ENCODE data around the gene TRIP12. TPM values are rescaled to one million over a fixed set of nuclear protein-coding genes. Genes with fewer than 3 reads are reported as not detected.
A peak's percentile ranks its signal among the peaks of the same experiment; 100 is the strongest.

The TRIP12 gene
- total RNA-seq, 1 donor from 2014 or later = 363 TPM

- Mint-ChIP-seq H3K4me1 (ENCODE audit: unreplicated experiment) (peaks cover 28% of the 10 kb centered on the region), H3K36me3 (ENCODE audit: low read depth, unreplicated experiment) (peaks cover 15% of the 10 kb centered on the region), H3K27me3 (ENCODE audit: unreplicated experiment) (peaks cover 19% of the 10 kb centered on the region), H3K27ac (ENCODE audit: unreplicated experiment) (peak overlapping the region; percentile 98), H3K4me3 (ENCODE audit: unreplicated experiment) (peak overlapping the region; percentile 100), H3K9me3 (ENCODE audit: unreplicated experiment) (no peaks in the 10 kb centered on the region)
- peak; percentile 63 for DNase-seq (ENCODE audit: low spot score)
- TF ChIP-seq CTCF (IDR thresholded peaks at IDR 0.05; ENCODE audit: unreplicated experiment) = no peak
Observed at GRCh38 chr2:229921101-229921891, 513 bp downstream of the TRIP12 start.

- H3K4me1 Mint-ChIP-seq (ENCODE audit: unreplicated experiment) = peaks cover 28% of the 10 kb centered on the region
- TF ChIP-seq CTCF (IDR thresholded peaks at IDR 0.05; ENCODE audit: unreplicated experiment) = no peak
- H3K4me3 Mint-ChIP-seq (ENCODE audit: unreplicated experiment) = peak overlapping the region; percentile 100
- H3K27ac Mint-ChIP-seq (ENCODE audit: unreplicated experiment) = peak overlapping the region; percentile 98
- H3K27me3 Mint-ChIP-seq (ENCODE audit: unreplicated experiment) = peaks cover 19% of the 10 kb centered on the region
- peaks cover 15% of the 10 kb centered on the region for H3K36me3 Mint-ChIP-seq (ENCODE audit: low read depth, unreplicated experiment)
- no peaks in the 10 kb centered on the region for H3K9me3 Mint-ChIP-seq (ENCODE audit: unreplicated experiment)
- DNase-seq (ENCODE audit: low spot score) = peak; percentile 12
Observed at GRCh38 chr2:229920011-229920641, 1.7 kb downstream of the TRIP12 start.

GRCh38 chr2:229917793-229918192 is 4.0 kb downstream of the TRIP12 start:
- Mint-ChIP-seq H3K9me3 (ENCODE audit: unreplicated experiment) (no peaks in the 10 kb centered on the region), H3K27me3 (ENCODE audit: unreplicated experiment) (peaks cover 19% of the 10 kb centered on the region), H3K27ac (ENCODE audit: unreplicated experiment) (no peak overlapping the region), H3K4me1 (ENCODE audit: unreplicated experiment) (peaks cover 35% of the 10 kb centered on the region), H3K36me3 (ENCODE audit: low read depth, unreplicated experiment) (peaks cover 15% of the 10 kb centered on the region), H3K4me3 (ENCODE audit: unreplicated experiment) (peak overlapping the region; percentile 21)
- TF ChIP-seq CTCF (IDR thresholded peaks at IDR 0.05; ENCODE audit: unreplicated experiment) = no peak
- no peak for DNase-seq (ENCODE audit: low spot score)

DNA sequence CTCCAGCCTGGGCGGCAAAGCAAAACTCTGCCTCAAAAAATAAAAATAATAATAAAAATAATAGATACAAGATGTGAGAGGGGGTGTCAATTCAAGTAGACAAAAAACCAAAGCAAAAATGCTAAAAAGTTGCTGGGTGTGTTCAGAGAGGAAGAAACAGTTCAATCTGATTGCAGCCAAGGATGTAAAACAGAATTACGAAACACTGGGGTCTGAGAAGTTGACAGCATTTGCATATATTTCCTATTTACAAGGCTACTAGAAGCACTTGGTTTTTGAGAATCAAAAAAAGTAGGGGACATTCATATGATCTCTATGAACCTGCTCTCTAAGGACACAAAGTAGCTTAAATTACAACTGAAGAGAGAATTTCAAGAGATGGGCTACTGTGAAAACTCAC is 7.6 kb downstream of the TRIP12 start:
- Mint-ChIP-seq H3K27ac (ENCODE audit: unreplicated experiment) (no peak overlapping the region), H3K4me3 (ENCODE audit: unreplicated experiment) (no peak overlapping the region), H3K36me3 (ENCODE audit: low read depth, unreplicated experiment) (peaks cover 7% of the 10 kb centered on the region), H3K27me3 (ENCODE audit: unreplicated experiment) (no peaks in the 10 kb centered on the region), H3K4me1 (ENCODE audit: unreplicated experiment) (peaks cover 29% of the 10 kb centered on the region), H3K9me3 (ENCODE audit: unreplicated experiment) (no peaks in the 10 kb centered on the region)
- DNase-seq (ENCODE audit: low spot score) = no peak
- TF ChIP-seq CTCF (IDR thresholded peaks at IDR 0.05; ENCODE audit: unreplicated experiment) = no peak

Data from endothelial cell (in vitro differentiated cells).